Measurements from ENCODE around the gene BACH1. TPM values are rescaled to one million over a fixed set of nuclear protein-coding genes. Genes with fewer than 3 reads are reported as not detected.

BACH1 gene
- total and polyA plus RNA-seq, 2 donors (not counting 3 experiments of a cell fraction or from before 2014, with no cell fraction given), result 7.2 to 28.8 TPM

GRCh38 chr21:29308456-29308783, 9.7 kb downstream of the BACH1 start:
- no peak for DNase-seq (ENCODE audit: low read depth, low spot score)
- Histone ChIP-seq H3K36me3 (ENCODE audit: control insufficient read depth in 2 of 2, extremely low read depth in 1 of 2, insufficient read depth in 2 of 2, low read length in 2 of 2) (peaks cover 0 to 2% of the 10 kb centered on the region in 2 experiments), H3K79me2 (ENCODE audit: control insufficient read depth, insufficient read depth, low read length) (peaks cover 96% of the 10 kb centered on the region), H3K27me3 (ENCODE audit: control insufficient read depth in 2 of 2, insufficient read depth in 2 of 2, low read length in 2 of 2) (no peaks in the 10 kb centered on the region), H3K4me3 (replicated peaks in 1 of 3; ENCODE audit: insufficient read depth in 1 of 3, low read depth in 1 of 3, low read length in 3 of 3) (no peak overlapping the region), H3K9me3 (replicated peaks; ENCODE audit: control insufficient read depth, insufficient read depth, low read length) (no peaks in the 10 kb centered on the region), H3K4me1 (ENCODE audit: control insufficient read depth, extremely low read depth, insufficient read depth, low read length) (peaks cover 7% of the 10 kb centered on the region), H4K20me1 (replicated peaks; ENCODE audit: control insufficient read depth, extremely low read depth, insufficient read depth, low read length) (peaks cover 23% of the 10 kb centered on the region), H3K9me1 (replicated peaks; ENCODE audit: control insufficient read depth, extremely low read depth, insufficient read depth, low read length) (peaks cover 3% of the 10 kb centered on the region), H2AFZ (ENCODE audit: low read depth, low read length) (no peak overlapping the region), H3K9ac (replicated peaks; ENCODE audit: extremely low read depth, insufficient read depth, low read length) (no peak overlapping the region), H3K27ac (ENCODE audit: insufficient read depth, low read depth, low read length) (no peak overlapping the region), H3K4me2 (ENCODE audit: insufficient read depth, low read length) (no peak overlapping the region)
- dilution Hi-C loops (cut with MboI; ENCODE audit: extremely low pct_ligation_motif_present, low sequenced_read_pairs) (no loop called here), intact Hi-C loops (cut with micrococcal nuclease) (no loop called here)
- TF ChIP-seq POLR2A (IDR thresholded peaks at IDR 0.05; ENCODE audit: low read depth, low read length), result no peak
- TF ChIP-seq JUN (IDR thresholded peaks at IDR 0.05; ENCODE audit: borderline replicate concordance, insufficient read depth, insufficient read length, low read depth), result no peak
- no peak for TF ChIP-seq GATA2 (IDR thresholded peaks at IDR 0.05; ENCODE audit: insufficient read depth, insufficient read length, low read depth, low read length)
- no peak for TF ChIP-seq CTCF (IDR thresholded peaks at IDR 0.05; ENCODE audit: extremely low read depth in 1 of 2, insufficient read depth in 1 of 2, low read depth in 1 of 2, low read length in 2 of 2)
- no peak for TF ChIP-seq FOS (IDR thresholded peaks at IDR 0.05; ENCODE audit: borderline replicate concordance, insufficient read depth, low read length)
- TF ChIP-seq MAX (IDR thresholded peaks at IDR 0.05; ENCODE audit: insufficient read depth, insufficient read length), result no peak
- TF ChIP-seq EZH2 (IDR thresholded peaks at IDR 0.05; ENCODE audit: borderline replicate concordance, low read depth, low read length, severe bottlenecking), result no peak
- no peak for TF ChIP-seq MYC (IDR thresholded peaks at IDR 0.05; ENCODE audit: low read depth, low read length)
- no peak for TF ChIP-seq POLR2AphosphoS5 (IDR thresholded peaks at IDR 0.05; ENCODE audit: insufficient read depth, low read depth, low read length)
- no peak for FAIRE-seq
- POLR2A ChIA-PET, result no interaction called here
- BruUV-seq (replicated peaks), result no TSS peak
- CTCF ChIA-PET, result interaction anchor here (0.5 to 1.2 kb wide), 4 partner anchors 9 to 144 kb away, joined by 3 to 5 read pairs (median 4); partner anchors contain the start of gene BACH1

Measured in endothelial cell of umbilical vein (primary cell).